ENCODE data around the gene PTPRN2.
"Not testable (repeated sequence)": the region's sequence is repeated elsewhere in the genome, so short reads cannot be mapped to it uniquely, and the experiment has no call there.

PTPRN2 gene

DNA sequence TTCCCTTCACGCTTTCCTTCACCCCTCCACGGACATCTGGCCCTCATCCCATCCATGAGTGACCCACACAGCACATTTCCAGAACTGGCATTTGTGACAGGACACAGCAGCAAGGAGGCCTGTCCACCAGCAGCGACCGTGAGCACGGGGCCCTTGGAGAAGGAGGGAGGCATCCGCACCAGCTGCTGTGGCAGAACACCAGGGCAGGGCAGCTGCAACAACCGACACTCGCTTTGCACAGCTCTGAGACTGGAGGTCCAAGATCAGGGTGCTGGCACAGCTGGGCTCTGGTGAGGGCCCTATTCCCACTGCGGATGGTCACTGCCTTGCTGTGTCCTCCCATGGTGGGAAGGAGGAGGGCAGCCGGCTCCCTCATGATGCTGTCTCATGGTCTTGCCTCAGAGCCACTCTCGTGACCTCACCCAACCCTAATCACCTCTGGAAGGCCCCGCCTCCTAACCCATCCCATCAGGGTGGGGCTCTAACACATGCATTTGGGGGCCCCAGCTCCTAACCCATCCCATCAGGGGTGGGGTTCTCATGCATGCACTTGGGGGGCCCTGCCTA lies 36.7 kb downstream of the PTPRN2 start:
- no peak for DNase-seq (ENCODE audit: low spot score)

DNA sequence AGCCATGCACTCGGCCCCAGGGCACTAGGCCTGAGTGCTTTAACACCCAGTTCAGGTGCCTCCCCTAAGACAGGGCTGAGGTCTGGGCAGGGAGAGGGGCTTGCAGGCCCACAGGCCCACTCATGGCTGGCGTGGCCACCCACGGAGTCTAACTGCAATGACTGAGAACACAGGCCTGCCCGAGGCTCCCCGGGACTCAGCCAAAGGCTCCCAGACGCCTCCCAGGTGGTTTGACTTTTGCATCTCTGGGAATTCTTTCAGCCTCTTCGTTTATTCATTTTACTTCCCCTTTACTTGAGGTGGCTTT lies 37.3 kb downstream of the PTPRN2 start:
- no peak for DNase-seq (ENCODE audit: low spot score)

DNA sequence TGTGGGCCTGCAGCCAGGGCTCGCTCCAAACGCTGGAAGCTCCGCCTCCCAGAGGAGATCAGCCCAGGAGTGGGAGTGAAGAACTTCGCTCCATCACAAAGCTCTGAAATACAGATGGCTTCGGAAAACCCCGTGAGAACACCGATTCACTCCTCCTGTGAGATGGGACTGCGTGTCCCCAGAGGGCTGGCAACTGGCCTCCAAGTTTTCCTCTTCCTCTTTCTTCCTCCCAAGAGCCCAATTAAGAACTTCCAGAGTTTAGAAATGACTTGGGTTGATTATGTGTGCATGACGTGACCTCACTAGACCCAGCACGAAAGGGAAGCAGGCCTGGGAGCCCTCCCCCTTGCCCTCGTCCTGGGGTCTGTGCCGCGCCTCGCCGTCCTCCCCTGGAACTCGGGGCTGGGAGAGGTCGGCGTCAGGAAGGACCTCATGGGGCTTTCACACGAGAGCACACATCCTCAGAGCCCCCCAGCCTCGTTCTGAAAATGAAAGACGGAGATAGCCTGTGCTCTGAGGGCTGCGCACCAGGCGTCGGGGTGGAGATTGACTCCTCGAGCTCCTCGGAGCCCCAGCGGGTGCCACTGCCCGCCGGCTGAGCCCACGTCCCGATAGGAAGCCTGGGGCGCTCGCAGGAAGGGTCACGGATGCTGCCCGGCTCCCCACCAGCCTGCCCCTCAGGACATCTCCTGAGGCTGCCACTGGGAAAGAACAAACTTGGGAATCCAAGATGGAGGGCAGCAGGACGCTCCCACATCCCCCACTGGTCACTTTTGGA lies 37.8 kb downstream of the PTPRN2 start:
- no peak for DNase-seq (ENCODE audit: low spot score)

DNA sequence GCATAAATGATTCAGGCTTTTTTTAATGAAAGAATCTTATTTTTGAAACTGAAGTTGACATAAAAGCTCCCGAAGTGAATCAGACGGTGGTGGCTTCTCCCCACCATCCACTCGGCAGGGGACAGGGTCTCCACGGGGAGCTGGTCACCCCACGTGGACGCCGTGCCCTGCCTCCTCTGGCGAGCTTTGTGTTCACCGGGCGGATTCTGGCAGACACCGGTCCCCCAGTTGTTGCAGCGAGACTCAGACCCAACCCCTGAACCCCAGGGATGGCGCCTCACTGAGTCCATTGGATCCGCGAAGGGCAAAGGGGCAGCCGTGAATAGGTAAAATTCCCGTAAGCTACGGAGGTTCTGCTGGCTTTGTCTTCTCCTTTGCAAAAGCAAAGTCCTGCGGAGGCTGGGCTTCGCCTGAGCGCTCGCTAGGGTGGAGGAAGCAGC lies 38.4 kb downstream of the PTPRN2 start:
- no peak for DNase-seq (ENCODE audit: low spot score)

DNA sequence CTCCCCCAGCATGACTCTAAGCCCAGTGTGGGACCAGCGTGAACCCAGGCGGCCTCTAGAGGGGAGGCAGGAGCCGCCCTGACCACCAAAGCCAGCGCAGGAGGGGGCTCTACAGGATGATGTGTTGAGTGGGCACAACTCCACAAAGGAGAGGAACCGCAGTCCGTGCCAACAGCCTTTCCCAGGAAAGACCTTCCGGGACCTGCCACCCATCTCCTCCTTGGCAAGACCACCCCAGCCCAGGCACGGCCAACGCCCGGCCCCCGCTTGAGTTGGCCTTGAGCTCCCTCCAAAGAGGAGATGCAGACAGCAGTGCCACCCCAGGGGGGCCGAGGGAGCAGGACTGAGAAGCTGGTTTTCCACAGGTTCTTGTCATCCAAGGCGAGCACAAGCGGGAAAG lies 38.9 kb downstream of the PTPRN2 start:
- no peak for DNase-seq (ENCODE audit: low spot score)

DNA sequence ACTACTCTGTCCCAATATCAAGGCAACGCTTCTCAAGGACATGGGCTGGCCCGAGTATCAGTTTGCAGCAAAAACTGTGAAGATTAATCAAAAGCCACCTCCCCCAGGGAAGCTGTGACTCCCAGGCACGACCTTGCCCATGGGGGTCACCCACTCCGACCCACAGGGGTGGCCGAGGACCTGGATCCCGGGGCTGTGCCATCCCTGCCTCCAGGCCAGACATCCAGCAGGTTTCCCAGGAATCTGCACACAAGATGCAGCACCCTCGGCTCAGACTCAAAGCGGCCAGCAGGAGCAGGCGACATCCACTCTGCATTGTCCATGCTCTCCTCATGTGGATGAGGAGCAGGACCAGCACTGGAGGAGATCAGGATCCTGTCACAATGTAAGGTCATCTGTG lies 39.8 kb downstream of the PTPRN2 start:
- DNase-seq (ENCODE audit: low spot score) = no peak

DNA sequence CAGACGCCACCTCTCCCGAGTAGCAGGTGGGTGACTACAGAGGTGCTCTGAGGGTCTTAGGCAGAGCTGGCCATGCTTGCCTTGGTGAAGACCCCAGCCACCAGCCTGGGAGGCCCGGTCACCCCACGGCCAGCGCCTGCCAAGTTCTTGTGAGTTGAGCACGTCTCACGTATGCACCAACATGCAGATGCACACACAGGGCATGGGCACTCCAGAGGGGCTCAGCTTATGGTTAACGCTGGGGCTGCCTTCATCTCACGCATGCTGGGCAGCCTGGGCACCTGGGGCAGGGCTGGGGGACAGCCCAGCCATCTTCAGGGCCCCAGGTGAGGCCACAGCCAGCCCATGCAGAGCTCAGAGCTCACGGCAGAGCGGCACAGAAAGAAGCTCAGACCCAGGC lies 41.0 kb downstream of the PTPRN2 start:
- DNase-seq (ENCODE audit: low spot score) = no peak

DNA sequence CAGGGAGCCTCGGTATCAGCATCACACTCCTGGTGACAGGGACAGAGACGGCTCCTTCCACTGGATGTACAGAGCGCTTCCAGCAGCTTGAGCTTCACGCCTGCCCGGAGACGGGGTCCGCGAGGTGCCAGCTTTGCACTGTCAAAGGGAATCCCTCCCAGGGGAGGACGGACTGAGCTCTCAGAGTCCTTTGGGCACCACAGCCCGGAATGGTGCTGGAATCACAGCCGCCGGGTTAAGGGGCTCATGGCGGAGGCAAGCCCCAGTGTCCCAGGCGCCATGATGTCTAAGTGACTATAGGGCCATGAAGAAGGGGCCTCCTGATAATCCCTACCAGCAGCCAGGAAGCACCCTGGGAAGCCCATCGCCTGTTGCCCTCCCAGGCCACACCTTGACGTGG lies 41.4 kb downstream of the PTPRN2 start:
- no peak for DNase-seq (ENCODE audit: low spot score)

DNA sequence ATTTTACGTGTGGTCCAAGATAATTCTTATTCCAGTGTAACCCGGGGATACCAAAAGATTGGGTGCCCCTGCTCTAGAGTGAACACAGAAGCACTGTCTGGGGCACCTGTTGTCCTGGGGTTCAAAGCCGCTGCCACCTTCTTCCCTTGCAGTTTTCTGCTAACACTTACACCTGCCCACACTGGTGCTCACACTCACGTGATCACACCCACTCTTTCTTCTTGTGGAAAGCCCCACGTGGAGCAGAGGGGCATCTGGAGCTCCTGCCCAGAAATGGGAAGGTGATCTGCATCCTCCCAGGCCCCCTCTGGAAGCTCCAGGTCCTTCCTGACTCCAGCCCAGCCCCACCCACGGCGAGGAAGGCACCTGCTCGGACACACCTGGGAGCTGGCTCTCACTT lies 42.9 kb downstream of the PTPRN2 start:
- DNase-seq (ENCODE audit: low spot score) = no peak

DNA sequence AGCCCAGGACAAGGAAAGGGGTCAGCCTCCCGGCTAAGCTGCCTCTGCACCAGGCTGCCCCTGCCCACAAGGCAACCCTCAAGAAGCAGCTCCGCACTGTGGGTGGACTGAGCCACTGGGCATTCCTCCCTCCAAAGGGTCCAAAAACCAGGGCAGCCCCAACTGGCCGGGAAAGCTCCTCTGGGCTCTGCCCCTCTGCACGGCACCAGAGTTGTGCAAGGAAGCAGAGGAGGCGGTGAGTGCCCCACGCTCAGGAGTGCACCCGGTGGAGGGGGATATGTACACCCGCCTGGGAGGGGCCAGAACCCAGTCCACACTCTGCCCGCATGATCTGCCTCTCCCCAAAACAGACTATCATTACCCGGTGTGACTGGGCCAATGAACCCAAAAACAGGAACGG lies 43.8 kb downstream of the PTPRN2 start:
- DNase-seq (ENCODE audit: low spot score) = no peak

DNA sequence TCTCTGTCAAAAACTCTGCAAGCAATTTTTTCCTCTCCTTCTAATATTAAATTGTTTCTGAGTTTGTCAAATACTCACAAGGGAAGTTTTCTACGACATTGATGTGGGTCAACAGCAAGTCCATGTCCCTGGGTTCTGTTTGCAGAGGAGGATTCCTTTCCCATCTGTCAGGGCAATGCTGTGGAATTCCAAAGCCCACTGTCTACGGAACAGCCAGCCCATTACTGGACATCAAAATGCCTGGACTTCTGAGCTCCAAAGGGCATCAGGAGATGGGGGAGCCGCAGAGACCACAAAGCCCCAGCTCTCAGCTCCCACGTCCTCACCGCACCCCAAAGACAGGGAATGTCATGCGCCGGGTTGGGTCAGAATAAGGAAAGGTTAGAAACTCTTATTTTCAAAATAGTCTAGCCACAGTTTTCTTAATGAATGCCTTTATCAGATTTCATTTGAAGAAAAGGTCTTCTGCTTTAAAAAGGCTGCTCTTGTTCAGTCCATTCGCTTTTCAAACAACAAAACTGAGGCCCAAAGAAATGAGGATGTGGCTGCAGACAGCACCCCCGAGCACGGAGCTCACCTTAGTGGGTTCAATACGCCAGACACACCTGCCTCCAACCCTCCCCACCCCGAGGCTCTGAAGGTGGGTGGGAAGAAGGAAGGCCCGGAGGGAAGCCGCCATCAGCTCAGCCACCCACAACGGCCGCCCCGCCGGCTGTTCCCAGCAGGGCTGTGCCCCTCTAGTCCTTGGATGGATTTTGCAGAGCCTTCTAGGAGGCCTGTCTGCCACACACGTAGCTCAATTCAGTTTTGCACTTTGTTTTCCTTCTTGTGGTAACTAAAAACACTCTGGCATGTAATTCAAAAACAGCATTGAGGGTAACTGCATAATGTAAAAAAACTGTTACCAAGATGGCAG lies 44.7 kb downstream of the PTPRN2 start:
- no peak for DNase-seq (ENCODE audit: low spot score)

DNA sequence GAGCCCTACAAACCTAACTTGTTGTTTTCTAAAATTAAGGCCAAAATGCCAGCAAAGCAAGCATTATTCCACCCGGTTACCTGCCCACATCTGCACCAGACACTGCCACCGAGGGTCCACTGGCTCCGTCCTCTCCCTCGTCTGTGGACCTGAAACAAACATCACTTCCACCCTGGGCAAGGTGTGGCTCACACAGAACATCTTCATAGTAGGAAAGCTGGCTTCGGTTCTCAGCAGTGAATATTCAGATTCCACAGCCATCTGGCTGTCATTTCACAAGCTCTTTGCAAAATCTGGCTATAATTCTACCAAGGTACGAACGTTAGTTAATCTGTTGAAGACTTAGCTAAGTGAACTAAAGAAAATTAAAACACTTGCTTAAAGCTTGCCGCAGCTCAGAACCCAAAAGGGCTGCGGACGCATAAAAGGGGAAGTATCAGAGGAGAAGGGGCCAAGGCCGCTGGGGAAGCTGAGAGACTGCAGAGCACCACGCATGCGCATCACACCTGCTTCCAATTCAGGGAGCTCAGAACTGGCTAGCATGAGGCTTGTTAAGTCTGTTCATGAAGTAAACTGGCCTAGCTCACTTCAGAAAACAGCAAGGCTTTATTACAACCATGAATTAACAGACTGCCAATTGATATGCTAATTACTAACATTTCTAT lies 46.1 kb downstream of the PTPRN2 start:
- DNase-seq (ENCODE audit: low spot score) = no peak

DNA sequence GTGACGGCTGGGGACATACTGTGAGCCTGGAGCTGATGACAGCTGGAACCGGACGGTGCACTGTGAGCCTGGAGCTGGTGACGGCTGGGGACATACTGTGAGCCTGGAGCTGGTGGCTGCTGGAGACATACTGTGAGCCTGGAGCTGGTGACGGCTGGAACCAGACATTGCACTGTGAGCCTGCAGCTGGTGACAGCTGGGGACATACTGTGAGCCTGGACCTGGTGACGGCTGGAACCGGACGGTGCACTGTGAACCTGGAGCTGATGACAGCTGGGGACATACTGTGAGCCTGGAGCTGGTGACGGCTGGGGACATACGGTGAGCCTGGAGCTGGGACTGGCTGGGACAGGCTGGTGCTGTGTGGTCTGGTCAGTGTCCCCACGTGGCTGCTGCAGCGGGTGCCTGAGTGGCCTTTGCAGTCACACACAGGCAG lies 47.9 kb downstream of the PTPRN2 start:
- DNase-seq (ENCODE audit: low spot score) = no peak

DNA sequence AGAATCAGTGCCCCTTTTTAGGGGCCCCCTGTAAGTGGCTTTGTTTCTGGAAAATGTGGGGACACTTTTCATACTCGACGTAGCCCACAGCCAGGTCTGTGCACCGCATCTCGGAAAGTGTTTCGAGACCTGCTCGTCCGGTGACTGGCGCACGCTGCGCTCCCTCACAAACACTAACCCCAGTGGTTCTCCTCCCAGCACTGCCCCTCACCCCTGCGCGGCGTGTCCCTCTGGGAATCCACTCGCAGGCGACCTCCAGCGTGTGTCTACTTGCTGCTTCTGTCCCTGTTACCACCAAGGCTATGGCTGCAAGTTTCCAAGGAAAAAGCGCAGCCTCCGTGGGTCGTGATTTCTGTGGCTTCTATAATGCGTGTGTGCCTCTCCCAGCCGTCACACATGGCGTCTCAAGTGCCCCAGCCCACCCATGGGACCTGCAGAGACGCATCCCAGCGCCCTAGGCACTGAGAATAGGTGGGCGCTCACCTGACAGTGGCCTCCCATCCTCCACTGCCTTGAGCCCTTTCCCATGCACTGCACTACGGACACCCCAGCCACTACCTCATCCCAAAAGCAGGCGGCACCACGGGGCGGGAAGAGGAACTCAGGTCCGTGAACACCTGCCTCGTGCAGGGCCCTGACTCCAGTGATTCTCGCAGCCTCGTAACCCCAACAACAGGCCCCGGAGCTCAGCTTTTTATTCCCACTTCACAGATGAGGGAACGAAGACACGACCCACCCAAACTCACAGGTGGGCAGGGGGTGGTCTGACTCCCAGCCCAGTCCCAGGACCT lies 49.3 kb downstream of the PTPRN2 start:
- no peak for DNase-seq (ENCODE audit: low spot score)

DNA sequence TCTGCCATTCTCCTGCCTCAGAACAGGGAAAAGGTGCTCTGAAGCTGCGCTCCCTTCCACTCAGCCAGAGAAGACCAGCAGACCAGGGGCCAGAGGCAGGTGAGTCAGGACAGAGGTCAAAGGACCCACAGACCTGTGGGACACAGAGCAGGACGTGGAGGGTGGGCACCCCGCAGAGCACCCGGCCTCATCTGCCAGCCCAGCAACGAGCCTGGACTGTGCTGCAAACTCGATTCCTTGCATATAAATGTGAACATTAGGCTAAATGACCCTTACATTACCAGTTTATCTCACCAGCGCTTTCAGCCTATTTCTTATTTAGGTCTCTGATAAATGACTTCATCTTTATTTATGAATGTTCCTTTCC lies 50.1 kb downstream of the PTPRN2 start:
- no peak for DNase-seq (ENCODE audit: low spot score)

DNA sequence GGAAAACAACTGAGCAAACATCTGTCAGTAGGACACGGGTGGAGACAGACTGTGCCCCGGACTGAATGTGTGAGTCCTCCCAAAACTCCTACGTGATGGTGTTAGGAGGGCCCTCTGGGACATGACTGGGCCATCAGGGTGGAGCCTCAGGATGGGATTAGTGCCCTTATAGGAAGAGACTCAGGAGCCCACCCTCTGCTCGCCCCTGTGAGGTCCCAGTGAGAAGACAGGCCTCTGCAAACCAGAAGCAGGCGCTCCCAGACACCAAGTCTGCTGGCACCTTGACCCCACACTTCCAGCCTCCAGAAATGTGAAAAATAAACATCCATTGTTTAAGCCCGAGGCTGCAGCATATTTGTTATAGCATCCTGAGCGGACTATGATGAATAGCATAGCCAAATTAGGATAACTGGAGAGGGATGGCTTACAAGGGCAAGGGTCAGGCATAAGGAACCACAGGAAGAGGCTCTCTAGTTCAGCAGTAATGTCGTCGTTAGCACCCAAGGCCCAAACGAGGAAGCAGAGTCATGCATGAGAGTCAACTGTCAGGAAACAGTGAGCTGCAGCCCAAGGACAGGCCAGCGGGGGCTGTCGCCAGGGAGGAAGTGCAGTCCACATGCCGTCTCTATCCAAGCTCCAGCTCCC lies 50.6 kb downstream of the PTPRN2 start:
- no peak for DNase-seq (ENCODE audit: low spot score)

DNA sequence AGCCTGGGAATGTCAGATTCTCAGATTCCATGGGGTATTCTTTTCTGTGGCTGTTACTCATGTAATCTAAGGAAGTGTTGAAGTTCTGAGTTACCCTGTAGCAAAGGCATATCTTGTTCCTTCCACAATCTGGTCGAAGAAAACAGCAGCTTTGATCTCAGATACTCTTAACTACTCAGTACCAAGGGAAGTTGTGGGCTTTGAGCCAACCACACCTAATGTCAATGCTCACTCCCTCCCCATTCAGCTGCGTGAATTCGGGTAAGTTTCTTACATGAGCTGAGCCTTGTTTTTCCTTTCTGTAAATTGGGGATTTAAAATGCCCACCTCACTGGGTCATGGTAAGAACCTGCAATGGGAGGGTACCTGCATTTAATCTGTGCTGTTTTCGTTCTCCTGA lies 52.5 kb downstream of the PTPRN2 start:
- DNase-seq (ENCODE audit: low spot score) = no peak

DNA sequence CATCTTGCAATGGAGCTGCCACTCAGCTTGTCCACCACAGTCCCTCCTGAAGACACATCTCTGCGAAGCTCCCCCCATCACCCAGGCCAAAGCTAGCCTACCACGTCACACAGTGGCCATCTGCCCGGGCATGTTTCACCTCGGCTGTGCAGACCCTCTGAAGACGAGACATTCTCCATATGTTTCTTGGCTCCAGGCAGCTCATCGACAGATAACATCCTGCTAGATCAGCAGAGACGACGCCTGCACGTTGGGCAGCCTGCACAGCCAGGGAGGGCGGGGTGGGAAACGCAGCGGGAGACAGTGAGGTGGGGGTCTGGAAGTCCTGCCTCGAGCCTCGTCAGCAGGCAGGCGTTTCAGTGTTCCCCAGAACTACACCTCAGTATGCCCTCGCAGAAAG lies 53.0 kb downstream of the PTPRN2 start:
- no peak for DNase-seq (ENCODE audit: low spot score)

DNA sequence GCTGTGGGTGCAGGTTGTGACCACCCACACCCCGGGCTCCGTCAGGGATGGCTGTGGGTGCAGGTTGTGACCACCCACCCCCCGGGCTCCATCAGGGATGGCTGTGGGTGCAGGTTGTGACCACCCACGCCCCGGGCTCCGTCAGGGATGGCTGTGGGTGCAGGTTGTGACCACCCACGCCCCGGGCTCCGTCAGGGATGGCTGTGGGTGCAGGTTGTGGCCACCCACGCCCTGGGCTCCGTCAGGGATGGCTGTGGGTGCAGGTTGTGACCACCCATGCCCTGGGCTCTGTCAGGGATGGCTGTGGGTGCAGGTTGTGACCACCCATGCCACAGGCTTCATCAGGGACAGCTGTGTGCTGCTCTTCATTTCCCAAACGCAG lies 53.5 kb downstream of the PTPRN2 start:
- not testable (repeated sequence) for DNase-seq (ENCODE audit: low spot score)

DNA sequence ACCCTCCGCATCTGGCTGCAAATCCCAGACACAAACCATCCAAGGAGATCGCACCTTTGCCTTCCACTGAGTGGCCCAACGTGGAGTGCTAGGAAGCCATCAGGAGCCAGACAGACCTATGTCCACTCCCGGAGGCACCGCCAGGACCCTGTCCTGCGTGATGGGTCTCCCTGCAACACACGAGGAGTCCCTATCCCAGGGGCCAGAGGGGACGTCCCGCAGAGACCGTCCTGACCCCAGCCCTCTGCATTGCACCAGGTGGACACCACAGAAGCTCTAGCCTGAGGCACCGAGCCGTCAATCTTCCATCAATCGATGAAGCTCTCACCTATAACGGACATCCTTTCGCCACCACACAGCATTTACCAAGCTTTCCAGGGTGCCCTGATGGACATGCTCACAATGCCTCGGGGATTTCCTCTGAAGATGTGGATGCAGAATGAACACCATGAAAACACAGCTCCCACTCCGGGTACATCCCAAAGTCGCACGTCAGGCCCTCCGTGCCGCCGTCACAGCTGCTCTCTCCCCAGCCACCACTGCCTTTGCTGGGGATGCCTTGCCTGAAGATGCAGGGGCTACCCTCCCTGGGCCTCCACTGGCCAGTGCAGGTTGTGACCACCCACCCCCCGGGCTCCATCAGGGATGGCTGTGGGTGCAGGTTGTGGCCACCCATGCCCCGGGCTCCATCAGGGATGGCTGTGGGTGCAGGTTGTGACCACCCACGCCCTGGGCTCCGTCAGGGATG lies 54.1 kb downstream of the PTPRN2 start:
- no peak for DNase-seq (ENCODE audit: low spot score)
